Neural cell (in vitro differentiated cells): ENCODE results near the gene ZNF574. TPM values are rescaled to one million over a fixed set of nuclear protein-coding genes. Genes with fewer than 3 reads are reported as not detected.

Experiments
- H2AFZ ChIP-seq: fragments of 200-600, 300-800 bp; sonication (generic), shearing (Covaris generic); 2 replicates; pipeline ENCODE4 v1.6.0; 2014; ENCODE audit warnings: low read depth, mild to moderate bottlenecking, antibody characterized with exemption, low read length, moderate library complexity
- H3F3A ChIP-seq: fragments of 200-600 bp; shearing (Covaris generic); 2 replicates; pipeline ENCODE4 v1.6.1; 2016; ENCODE audit warnings: mild to moderate bottlenecking, moderate library complexity, mixed read lengths, antibody characterized with exemption, low read length; ENCODE audit not compliant: insufficient read depth, poor library complexity, severe bottlenecking
- H3K27ac ChIP-seq: fragments of 200-600, 300-800 bp; sonication (generic), shearing (Covaris generic); 2 replicates; pipeline ENCODE4 v1.5.1; 2014; ENCODE audit warnings: mild to moderate bottlenecking, low read length, moderate library complexity
- H3K27me3 ChIP-seq: fragments of 300-800, 200-600 bp; sonication (generic), shearing (Covaris generic); 2 replicates; pipeline ENCODE4 v1.6.0; 2014; ENCODE audit warnings: mild to moderate bottlenecking, low read depth, low read length, moderate library complexity; ENCODE audit not compliant: insufficient read depth
- H3K36me3 ChIP-seq: fragments of 300-800, 200-600 bp; sonication (generic), shearing (Covaris generic); 2 replicates; pipeline ENCODE4 v1.5.1; 2014; ENCODE audit warnings: mild to moderate bottlenecking, antibody characterized with exemption, low read length, moderate library complexity; ENCODE audit not compliant: insufficient read depth
- H3K4me2 ChIP-seq: fragments of 300-800, 200-600 bp; sonication (generic), shearing (Covaris generic); 2 replicates; pipeline ENCODE4 v1.6.0; 2014; ENCODE audit warnings: mild to moderate bottlenecking, low read length
- H3K4me3 ChIP-seq: fragments of 300-800, 200-600 bp; sonication (generic), shearing (Covaris generic); 2 replicates; pipeline ENCODE4 v1.5.1; 2014; ENCODE audit warnings: mild to moderate bottlenecking, low read length, moderate library complexity
- H3K79me2 ChIP-seq: fragments of 200-600 bp; shearing (Covaris generic); replicated peaks from 2 replicates; pipeline ENCODE4 v1.6.0; 2014; ENCODE audit warnings: mild to moderate bottlenecking, low read length, moderate library complexity; ENCODE audit not compliant: insufficient read depth
- H3K9ac ChIP-seq: fragments of 300-800, 200-600 bp; sonication (generic), shearing (Covaris generic); 2 replicates; pipeline ENCODE4 v1.6.1; 2016; ENCODE audit warnings: mild to moderate bottlenecking, low read length, mixed read lengths
- H3K9me2 ChIP-seq: fragments of 200-600 bp; shearing (Covaris generic); 2 replicates; pipeline ENCODE4 v1.6.1; 2016; ENCODE audit warnings: mild to moderate bottlenecking, low read length, mixed read lengths; ENCODE audit not compliant: insufficient read depth
- H3K9me3 ChIP-seq: fragments of 200-600, 300-800 bp; sonication (generic), shearing (Covaris generic); 2 replicates; pipeline ENCODE4 v1.6.1; 2016; ENCODE audit warnings: mild to moderate bottlenecking, mixed run types, low read length, moderate library complexity, mixed read lengths
- H4K20me1 ChIP-seq: fragments of 200-600 bp; shearing (Covaris generic); 2 replicates; pipeline ENCODE4 v1.6.1; 2016; ENCODE audit warnings: mild to moderate bottlenecking, mixed run types; ENCODE audit not compliant: insufficient read depth
- CTCF ChIP-seq: fragments of 450-650 bp; IDR thresholded peaks from 2 replicates; pipeline ENCODE4 v1.5.1; 2014; ENCODE audit warnings: antibody characterized with exemption, mild to moderate bottlenecking, moderate library complexity; ENCODE audit not compliant: poor library complexity, severe bottlenecking
- EZH2 ChIP-seq: fragments of 200-600, 300-800 bp; shearing (Covaris generic), sonication (generic); IDR thresholded peaks from 2 replicates; pipeline ENCODE4 v1.6.1; 2014; ENCODE audit warnings: antibody characterized with exemption, low read length, borderline replicate concordance, mild to moderate bottlenecking; ENCODE audit not compliant: insufficient read depth, poor library complexity, severe bottlenecking
- MXI1 ChIP-seq: fragments of 450-650 bp; conservative IDR thresholded peaks from 2 replicates; pipeline ENCODE4 v1.6.1; 2014; ENCODE audit warnings: antibody characterized with exemption, mild to moderate bottlenecking; ENCODE audit not compliant: poor library complexity, severe bottlenecking
- POLR2AphosphoS5 ChIP-seq: IDR thresholded peaks from 2 replicates; pipeline ENCODE4 v1.6.1; 2012
- RAD21 ChIP-seq: fragments of 450-650 bp; conservative IDR thresholded peaks from 2 replicates; pipeline ENCODE4 v1.6.1; 2014; ENCODE audit warnings: antibody characterized with exemption, mild to moderate bottlenecking, moderate library complexity
- REST ChIP-seq: IDR thresholded peaks from 2 replicates; pipeline ENCODE4 v1.6.1; 2012; ENCODE audit warnings: borderline replicate concordance
- TAF1 ChIP-seq: IDR thresholded peaks from 2 replicates; pipeline ENCODE4 v1.6.1; 2012; ENCODE audit warnings: low read depth
- polyA plus RNA-seq: library from polyadenylated mRNA; depleted of rRNA; stranded (reverse); fragments of >200 nt; gene quantifications from 2 replicates; pipeline ENCODE4 v1.2.3, GENCODE V29; 2014

Gene ZNF574
- polyA plus RNA-seq, 1 donor from 2014 or later, result 7.0 TPM

- H3K27ac ChIP-seq, result no peak overlapping the region
These were observed 15.8 kb downstream of the ZNF574 start for GRCh38 chr19:42091742-42092141.

GRCh38 chr19:42092350-42092749, 16.4 kb downstream of the ZNF574 start:
- Histone ChIP-seq H3F3A (no peaks in the 10 kb centered on the region), H3K9me3 (no peaks in the 10 kb centered on the region), H3K27ac (no peak overlapping the region), H3K79me2 (no peaks in the 10 kb centered on the region), H4K20me1 (no peaks in the 10 kb centered on the region), H3K27me3 (no peaks in the 10 kb centered on the region), H3K4me2 (no peak overlapping the region), H3K9ac (no peak overlapping the region), H3K4me3 (no peak overlapping the region), H2AFZ (no peak overlapping the region), H3K9me2 (no peaks in the 10 kb centered on the region), H3K36me3 (peaks cover 9% of the 10 kb centered on the region)
- TF ChIP-seq TAF1 (no peak), RAD21 (no peak), CTCF (no peak), EZH2 (no peak), REST (no peak)

More at GRCh38 chr19:42091742-42092141, 15.8 kb downstream of the ZNF574 start:
- H3K9ac ChIP-seq, result no peak overlapping the region
- H3K9me3 ChIP-seq, result no peaks in the 10 kb centered on the region
- no peak overlapping the region for H3K4me3 ChIP-seq
- no peak overlapping the region for H3K4me2 ChIP-seq
- H3F3A ChIP-seq, result no peaks in the 10 kb centered on the region
- no peaks in the 10 kb centered on the region for H3K9me2 ChIP-seq
- H3K36me3 ChIP-seq, result peaks cover 9% of the 10 kb centered on the region
- H4K20me1 ChIP-seq, result no peaks in the 10 kb centered on the region
- no peak overlapping the region for H2AFZ ChIP-seq
- no peaks in the 10 kb centered on the region for H3K27me3 ChIP-seq
- H3K79me2 ChIP-seq, result no peaks in the 10 kb centered on the region
- TF ChIP-seq TAF1 (no peak), EZH2 (no peak), REST (no peak), POLR2AphosphoS5 (no peak), MXI1 (no peak), RAD21 (no peak)
